ENCODE measurements around the gene DCST1.

GRCh38 chr1:155071701-155072100 is 38.1 kb downstream of the DCST1 start:
- TF ChIP-seq HNF4A (conservative IDR thresholded peaks at IDR 0.05) (no peak), RAD21 (IDR thresholded peaks at IDR 0.05) (no peak), CTCF (IDR thresholded peaks at IDR 0.05; ENCODE audit: low read depth, low read length, missing input control) (no peak), FOXA1 (IDR thresholded peaks at IDR 0.05) (no peak), HNF4G (IDR thresholded peaks at IDR 0.05) (no peak), TAF1 (conservative IDR thresholded peaks at IDR 0.05) (no peak), YY1 (IDR thresholded peaks at IDR 0.05) (no peak), MAX (IDR thresholded peaks at IDR 0.05) (no peak), RXRA (IDR thresholded peaks at IDR 0.05) (no peak), SP1 (IDR thresholded peaks at IDR 0.05) (no peak), GABPA (IDR thresholded peaks at IDR 0.05 in 1 of 2, conservative IDR thresholded peaks at IDR 0.05 in 1 of 2) (no peak), EGR1 (IDR thresholded peaks at IDR 0.05; ENCODE audit: low read depth in 2 of 2) (no peak)
- TF ChIP-seq, protein P1, sequence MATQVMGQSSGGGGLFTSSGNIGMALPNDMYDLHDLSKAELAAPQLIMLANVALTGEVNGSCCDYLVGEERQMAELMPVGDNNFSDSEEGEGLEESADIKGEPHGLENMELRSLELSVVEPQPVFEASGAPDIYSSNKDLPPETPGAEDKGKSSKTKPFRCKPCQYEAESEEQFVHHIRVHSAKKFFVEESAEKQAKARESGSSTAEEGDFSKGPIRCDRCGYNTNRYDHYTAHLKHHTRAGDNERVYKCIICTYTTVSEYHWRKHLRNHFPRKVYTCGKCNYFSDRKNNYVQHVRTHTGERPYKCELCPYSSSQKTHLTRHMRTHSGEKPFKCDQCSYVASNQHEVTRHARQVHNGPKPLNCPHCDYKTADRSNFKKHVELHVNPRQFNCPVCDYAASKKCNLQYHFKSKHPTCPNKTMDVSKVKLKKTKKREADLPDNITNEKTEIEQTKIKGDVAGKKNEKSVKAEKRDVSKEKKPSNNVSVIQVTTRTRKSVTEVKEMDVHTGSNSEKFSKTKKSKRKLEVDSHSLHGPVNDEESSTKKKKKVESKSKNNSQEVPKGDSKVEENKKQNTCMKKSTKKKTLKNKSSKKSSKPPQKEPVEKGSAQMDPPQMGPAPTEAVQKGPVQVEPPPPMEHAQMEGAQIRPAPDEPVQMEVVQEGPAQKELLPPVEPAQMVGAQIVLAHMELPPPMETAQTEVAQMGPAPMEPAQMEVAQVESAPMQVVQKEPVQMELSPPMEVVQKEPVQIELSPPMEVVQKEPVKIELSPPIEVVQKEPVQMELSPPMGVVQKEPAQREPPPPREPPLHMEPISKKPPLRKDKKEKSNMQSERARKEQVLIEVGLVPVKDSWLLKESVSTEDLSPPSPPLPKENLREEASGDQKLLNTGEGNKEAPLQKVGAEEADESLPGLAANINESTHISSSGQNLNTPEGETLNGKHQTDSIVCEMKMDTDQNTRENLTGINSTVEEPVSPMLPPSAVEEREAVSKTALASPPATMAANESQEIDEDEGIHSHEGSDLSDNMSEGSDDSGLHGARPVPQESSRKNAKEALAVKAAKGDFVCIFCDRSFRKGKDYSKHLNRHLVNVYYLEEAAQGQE (IDR thresholded peaks at IDR 0.05), result no peak

Measured in liver (tissue), 3 donors.